HepG2 (cell line): ENCODE results near the gene ENPP1. TPM values are rescaled to one million over a fixed set of nuclear protein-coding genes. Genes with fewer than 3 reads are reported as not detected.

Experiments used
- ADNP ChIP-seq: sonication (generic); formaldehyde crosslinking; IDR thresholded peaks from 2 replicates; pipeline ENCODE4 v1.4.0; 2020; ENCODE audit warnings: missing genetic modification reagents
- ATAD3A ChIP-seq: sonication (generic); formaldehyde crosslinking; IDR thresholded peaks from 2 replicates; pipeline ENCODE4 v1.4.0; 2020; ENCODE audit warnings: missing genetic modification reagents
- ATF3 ChIP-seq: sonication (generic); formaldehyde crosslinking; IDR thresholded peaks from 2 replicates; pipeline ENCODE4 v1.4.0; 2020; ENCODE audit warnings: missing genetic modification reagents
- CENPX ChIP-seq: sonication (generic); formaldehyde crosslinking; IDR thresholded peaks from 2 replicates; pipeline ENCODE4 v1.9.0; 2021; ENCODE audit warnings: mild to moderate bottlenecking, missing genetic modification reagents, moderate library complexity
- NFKB2 ChIP-seq: sonication (generic); formaldehyde crosslinking; IDR thresholded peaks from 2 replicates; pipeline ENCODE4 v1.4.0; 2020; ENCODE audit warnings: missing genetic modification reagents, borderline replicate concordance
- PRDM4 ChIP-seq: sonication (generic); formaldehyde crosslinking; IDR thresholded peaks from 2 replicates; pipeline ENCODE4 v1.9.0; 2021; ENCODE audit warnings: missing genetic modification reagents, borderline replicate concordance
- SIN3A ChIP-seq: IDR thresholded peaks from 2 replicates; pipeline ENCODE4 v1.6.1; 2011; ENCODE audit warnings: low read depth, mild to moderate bottlenecking, control low read depth, low read length, borderline replicate concordance
- SRF ChIP-seq: IDR thresholded peaks from 2 replicates; pipeline ENCODE4 v1.6.1; 2011; ENCODE audit warnings: mild to moderate bottlenecking, low read depth, low read length, moderate library complexity
- TEAD3 ChIP-seq: optimal IDR thresholded peaks from 2 replicates; pipeline ENCODE3; 2016; ENCODE audit warnings: borderline replicate concordance
- ZNF343 ChIP-seq: sonication (generic); formaldehyde crosslinking; IDR thresholded peaks from 2 replicates; pipeline ENCODE4 v1.4.0; 2020; ENCODE audit warnings: mild to moderate bottlenecking, missing genetic modification reagents
- ZNF563 ChIP-seq: sonication (generic); formaldehyde crosslinking; IDR thresholded peaks from 2 replicates; pipeline ENCODE4 v1.8.0; 2022; ENCODE audit warnings: mild to moderate bottlenecking, moderate library complexity, missing genetic modification reagents
- ZSCAN30 ChIP-seq: sonication (generic); formaldehyde crosslinking; IDR thresholded peaks from 2 replicates; pipeline ENCODE4 v1.5.0; 2020; ENCODE audit warnings: mild to moderate bottlenecking, missing genetic modification reagents
- polyA plus RNA-seq, 8 experiments: library from polyadenylated mRNA; depleted of rRNA in 3 of 8; stranded (reverse) in 7 of 8; unstranded in 1 of 8; fragments of >200 nt; fragmentation: Illumina TruSeq in 4 of 8; extraction: Trizol in 4 of 8; gene quantifications; 2 replicates each; pipeline versions ENCODE4 v1.2.1 to v1.2.3, GENCODE V29; 2011 to 2016; ENCODE audit warnings: low read depth in 4 of 8, missing spikeins in 1 of 8, mixed read lengths in 1 of 8; ENCODE audit not compliant: insufficient read depth in 1 of 8
- total RNA-seq, 5 experiments: library from RNA; depleted of rRNA; stranded (reverse); fragments of >200 nt; fragmentation: Illumina TruSeq; extraction: Trizol; gene quantifications; 2 replicates each; pipeline ENCODE4 v1.2.3, GENCODE V29; 2016; ENCODE audit warnings: low read depth in 1 of 5
- TF ChIP-seq, protein P1 (sequence below): sonication (generic); formaldehyde crosslinking; IDR thresholded peaks from 2 replicates; pipeline ENCODE4 v1.4.0; 2020; ENCODE audit warnings: missing genetic modification reagents
- TF ChIP-seq, protein P2 (sequence below): sonication (generic); formaldehyde crosslinking; IDR thresholded peaks from 2 replicates; pipeline ENCODE4 v1.4.0; 2020; ENCODE audit warnings: missing genetic modification reagents

The ENPP1 gene
- total and polyA plus RNA-seq, 2 of the 13 experiments (the other 11 are each of a cell fraction or from before 2014, with no cell fraction given) = 56.5 to 160 TPM

- TF ChIP-seq, protein P1, sequence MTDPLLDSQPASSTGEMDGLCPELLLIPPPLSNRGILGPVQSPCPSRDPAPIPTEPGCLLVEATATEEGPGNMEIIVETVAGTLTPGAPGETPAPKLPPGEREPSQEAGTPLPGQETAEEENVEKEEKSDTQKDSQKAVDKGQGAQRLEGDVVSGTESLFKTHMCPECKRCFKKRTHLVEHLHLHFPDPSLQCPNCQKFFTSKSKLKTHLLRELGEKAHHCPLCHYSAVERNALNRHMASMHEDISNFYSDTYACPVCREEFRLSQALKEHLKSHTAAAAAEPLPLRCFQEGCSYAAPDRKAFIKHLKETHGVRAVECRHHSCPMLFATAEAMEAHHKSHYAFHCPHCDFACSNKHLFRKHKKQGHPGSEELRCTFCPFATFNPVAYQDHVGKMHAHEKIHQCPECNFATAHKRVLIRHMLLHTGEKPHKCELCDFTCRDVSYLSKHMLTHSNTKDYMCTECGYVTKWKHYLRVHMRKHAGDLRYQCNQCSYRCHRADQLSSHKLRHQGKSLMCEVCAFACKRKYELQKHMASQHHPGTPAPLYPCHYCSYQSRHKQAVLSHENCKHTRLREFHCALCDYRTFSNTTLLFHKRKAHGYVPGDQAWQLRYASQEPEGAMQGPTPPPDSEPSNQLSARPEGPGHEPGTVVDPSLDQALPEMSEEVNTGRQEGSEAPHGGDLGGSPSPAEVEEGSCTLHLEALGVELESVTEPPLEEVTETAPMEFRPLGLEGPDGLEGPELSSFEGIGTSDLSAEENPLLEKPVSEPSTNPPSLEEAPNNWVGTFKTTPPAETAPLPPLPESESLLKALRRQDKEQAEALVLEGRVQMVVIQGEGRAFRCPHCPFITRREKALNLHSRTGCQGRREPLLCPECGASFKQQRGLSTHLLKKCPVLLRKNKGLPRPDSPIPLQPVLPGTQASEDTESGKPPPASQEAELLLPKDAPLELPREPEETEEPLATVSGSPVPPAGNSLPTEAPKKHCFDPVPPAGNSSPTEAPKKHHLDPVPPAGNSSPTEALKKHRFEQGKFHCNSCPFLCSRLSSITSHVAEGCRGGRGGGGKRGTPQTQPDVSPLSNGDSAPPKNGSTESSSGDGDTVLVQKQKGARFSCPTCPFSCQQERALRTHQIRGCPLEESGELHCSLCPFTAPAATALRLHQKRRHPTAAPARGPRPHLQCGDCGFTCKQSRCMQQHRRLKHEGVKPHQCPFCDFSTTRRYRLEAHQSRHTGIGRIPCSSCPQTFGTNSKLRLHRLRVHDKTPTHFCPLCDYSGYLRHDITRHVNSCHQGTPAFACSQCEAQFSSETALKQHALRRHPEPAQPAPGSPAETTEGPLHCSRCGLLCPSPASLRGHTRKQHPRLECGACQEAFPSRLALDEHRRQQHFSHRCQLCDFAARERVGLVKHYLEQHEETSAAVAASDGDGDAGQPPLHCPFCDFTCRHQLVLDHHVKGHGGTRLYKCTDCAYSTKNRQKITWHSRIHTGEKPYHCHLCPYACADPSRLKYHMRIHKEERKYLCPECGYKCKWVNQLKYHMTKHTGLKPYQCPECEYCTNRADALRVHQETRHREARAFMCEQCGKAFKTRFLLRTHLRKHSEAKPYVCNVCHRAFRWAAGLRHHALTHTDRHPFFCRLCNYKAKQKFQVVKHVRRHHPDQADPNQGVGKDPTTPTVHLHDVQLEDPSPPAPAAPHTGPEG (CRISPR knock-in tag) = peak; percentile 44; the same call in 1 of the 2 replicates
- TF ChIP-seq TEAD3 (CRISPR knock-in tag) = peak; percentile 94
- TF ChIP-seq ZNF563 (CRISPR knock-in tag) = no peak
- TF ChIP-seq CENPX (CRISPR knock-in tag) = no peak
- no peak for TF ChIP-seq PRDM4 (CRISPR knock-in tag)
- TF ChIP-seq ZNF343 (CRISPR knock-in tag) = 0 out of 2 replicates have a peak, but pooled peaks have one; percentile 65
- TF ChIP-seq NFKB2 (CRISPR knock-in tag) = no peak
- TF ChIP-seq ATAD3A (CRISPR knock-in tag) = no peak
- peak; percentile 74; the same call in 1 of the 2 replicates for TF ChIP-seq SIN3A
- TF ChIP-seq SRF = no peak
- peak; percentile 19; the same call in 1 of the 2 replicates for TF ChIP-seq ATF3 (CRISPR knock-in tag)
- TF ChIP-seq ADNP (CRISPR knock-in tag) = no peak
- no peak for TF ChIP-seq ZSCAN30 (CRISPR knock-in tag)
- TF ChIP-seq, protein P2, sequence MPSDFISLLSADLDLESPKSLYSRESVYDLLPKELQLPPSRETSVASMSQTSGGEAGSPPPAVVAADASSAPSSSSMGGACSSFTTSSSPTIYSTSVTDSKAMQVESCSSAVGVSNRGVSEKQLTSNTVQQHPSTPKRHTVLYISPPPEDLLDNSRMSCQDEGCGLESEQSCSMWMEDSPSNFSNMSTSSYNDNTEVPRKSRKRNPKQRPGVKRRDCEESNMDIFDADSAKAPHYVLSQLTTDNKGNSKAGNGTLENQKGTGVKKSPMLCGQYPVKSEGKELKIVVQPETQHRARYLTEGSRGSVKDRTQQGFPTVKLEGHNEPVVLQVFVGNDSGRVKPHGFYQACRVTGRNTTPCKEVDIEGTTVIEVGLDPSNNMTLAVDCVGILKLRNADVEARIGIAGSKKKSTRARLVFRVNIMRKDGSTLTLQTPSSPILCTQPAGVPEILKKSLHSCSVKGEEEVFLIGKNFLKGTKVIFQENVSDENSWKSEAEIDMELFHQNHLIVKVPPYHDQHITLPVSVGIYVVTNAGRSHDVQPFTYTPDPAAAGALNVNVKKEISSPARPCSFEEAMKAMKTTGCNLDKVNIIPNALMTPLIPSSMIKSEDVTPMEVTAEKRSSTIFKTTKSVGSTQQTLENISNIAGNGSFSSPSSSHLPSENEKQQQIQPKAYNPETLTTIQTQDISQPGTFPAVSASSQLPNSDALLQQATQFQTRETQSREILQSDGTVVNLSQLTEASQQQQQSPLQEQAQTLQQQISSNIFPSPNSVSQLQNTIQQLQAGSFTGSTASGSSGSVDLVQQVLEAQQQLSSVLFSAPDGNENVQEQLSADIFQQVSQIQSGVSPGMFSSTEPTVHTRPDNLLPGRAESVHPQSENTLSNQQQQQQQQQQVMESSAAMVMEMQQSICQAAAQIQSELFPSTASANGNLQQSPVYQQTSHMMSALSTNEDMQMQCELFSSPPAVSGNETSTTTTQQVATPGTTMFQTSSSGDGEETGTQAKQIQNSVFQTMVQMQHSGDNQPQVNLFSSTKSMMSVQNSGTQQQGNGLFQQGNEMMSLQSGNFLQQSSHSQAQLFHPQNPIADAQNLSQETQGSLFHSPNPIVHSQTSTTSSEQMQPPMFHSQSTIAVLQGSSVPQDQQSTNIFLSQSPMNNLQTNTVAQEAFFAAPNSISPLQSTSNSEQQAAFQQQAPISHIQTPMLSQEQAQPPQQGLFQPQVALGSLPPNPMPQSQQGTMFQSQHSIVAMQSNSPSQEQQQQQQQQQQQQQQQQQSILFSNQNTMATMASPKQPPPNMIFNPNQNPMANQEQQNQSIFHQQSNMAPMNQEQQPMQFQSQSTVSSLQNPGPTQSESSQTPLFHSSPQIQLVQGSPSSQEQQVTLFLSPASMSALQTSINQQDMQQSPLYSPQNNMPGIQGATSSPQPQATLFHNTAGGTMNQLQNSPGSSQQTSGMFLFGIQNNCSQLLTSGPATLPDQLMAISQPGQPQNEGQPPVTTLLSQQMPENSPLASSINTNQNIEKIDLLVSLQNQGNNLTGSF (CRISPR knock-in tag) = no peak
Measured at GRCh38 chr6:131894493-131895424, 86.9 kb downstream of the ENPP1 start (continued).
